ENCODE results near the gene GUK1. TPM values are rescaled to one million over a fixed set of nuclear protein-coding genes. Genes with fewer than 3 reads are reported as not detected.

Gene GUK1
- total RNA-seq, 4 donors from 2014 or later: 384 to 510 (median 421) TPM

DNA sequence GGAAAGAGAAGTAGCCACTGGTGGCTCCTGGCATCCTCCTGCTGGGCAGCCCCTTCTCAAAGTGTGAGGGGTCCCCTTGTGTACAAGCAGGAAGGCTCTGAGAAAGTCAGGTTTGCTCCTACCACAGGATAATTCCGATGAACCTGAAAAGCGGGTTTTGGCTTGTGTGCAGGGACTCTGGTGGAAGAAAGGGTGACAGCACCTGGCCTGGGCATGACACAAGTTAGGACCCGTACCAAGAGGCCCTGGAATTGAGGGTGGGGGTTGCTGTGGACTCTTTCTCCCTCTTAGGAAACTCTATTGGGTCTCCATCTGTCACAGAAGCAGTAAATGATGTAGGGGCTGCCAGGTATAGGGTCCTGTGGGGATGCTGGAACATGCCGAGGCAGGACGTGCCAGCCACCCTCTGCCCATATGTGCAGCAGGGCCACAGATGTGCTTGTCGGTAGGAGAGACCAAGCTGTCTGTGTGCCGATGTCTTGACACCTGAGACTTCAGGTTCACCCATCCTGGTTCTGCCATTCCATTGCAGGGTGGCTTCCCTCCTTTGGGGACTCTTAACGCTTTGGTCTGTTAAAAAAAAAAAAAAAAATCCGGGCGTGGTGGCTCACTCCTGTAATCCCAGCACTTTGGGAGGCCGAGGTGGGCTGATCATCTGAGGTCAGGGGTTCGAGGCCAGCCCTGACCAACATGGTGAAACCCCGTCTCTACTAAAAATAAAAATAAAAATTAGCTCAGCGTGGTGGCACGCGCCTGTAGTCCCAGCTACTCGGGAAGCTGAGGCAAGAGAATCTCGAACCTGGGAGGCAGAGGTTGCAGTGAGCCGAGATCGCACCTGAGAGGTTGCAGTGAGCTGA, 46.8 kb upstream of the GUK1 start:
- 83% methylated on average over 17 of the region's 20 CpGs for WGBS
- Histone ChIP-seq H3K4me3 (no peak overlapping the region), H3K27ac (peak overlapping the region; percentile 30), H3K36me3 (peaks cover 20% of the 10 kb centered on the region), H3K27me3 (no peaks in the 10 kb centered on the region), H3K4me1 (peaks cover 51% of the 10 kb centered on the region), H3K9me3 (peaks cover 3% of the 10 kb centered on the region)
- TF ChIP-seq EP300 (IDR thresholded peaks at IDR 0.05): no peak
- TF ChIP-seq POLR2AphosphoS5 (IDR thresholded peaks at IDR 0.05): no peak
- TF ChIP-seq, protein P1, sequence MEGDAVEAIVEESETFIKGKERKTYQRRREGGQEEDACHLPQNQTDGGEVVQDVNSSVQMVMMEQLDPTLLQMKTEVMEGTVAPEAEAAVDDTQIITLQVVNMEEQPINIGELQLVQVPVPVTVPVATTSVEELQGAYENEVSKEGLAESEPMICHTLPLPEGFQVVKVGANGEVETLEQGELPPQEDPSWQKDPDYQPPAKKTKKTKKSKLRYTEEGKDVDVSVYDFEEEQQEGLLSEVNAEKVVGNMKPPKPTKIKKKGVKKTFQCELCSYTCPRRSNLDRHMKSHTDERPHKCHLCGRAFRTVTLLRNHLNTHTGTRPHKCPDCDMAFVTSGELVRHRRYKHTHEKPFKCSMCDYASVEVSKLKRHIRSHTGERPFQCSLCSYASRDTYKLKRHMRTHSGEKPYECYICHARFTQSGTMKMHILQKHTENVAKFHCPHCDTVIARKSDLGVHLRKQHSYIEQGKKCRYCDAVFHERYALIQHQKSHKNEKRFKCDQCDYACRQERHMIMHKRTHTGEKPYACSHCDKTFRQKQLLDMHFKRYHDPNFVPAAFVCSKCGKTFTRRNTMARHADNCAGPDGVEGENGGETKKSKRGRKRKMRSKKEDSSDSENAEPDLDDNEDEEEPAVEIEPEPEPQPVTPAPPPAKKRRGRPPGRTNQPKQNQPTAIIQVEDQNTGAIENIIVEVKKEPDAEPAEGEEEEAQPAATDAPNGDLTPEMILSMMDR (IDR thresholded peaks at IDR 0.05): no peak
- no peak for TF ChIP-seq POLR2A (IDR thresholded peaks at IDR 0.05)
- peak in 1 of 2 donors; percentile 71 for DNase-seq (ENCODE audit: low spot score in 2 of 2)

DNA sequence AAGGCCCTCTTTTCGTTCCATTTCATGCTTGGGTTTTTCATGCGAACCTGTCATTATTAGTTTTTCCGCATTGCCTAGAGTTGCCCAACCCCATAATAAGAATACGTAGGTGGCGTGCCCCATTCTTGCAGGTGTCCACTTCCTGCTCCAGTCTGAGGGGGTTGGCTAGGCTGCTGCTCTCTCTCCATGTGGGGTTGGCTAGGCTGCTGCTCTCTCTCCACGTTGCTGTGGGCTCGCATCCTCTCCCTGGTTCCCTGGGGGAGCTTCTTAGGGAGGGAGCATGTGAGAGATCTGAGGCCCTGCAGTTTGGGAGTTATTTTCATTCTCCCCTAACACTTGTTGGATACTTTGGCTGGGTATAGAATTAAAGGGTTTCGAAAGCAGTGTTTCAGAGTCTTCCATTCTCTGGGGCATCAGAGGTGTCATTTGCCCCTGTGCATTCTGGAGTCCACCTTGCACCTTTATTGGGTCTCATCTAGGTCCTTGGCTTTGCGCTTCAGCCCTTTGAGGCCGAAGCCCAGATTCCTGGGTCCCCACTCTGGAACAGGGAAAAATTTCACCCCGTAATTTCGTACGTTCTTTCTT, 45.6 kb upstream of the GUK1 start:
- TF ChIP-seq POLR2AphosphoS5 (IDR thresholded peaks at IDR 0.05) (no peak), EP300 (IDR thresholded peaks at IDR 0.05) (no peak), POLR2A (IDR thresholded peaks at IDR 0.05) (no peak)
- TF ChIP-seq, protein P1 (IDR thresholded peaks at IDR 0.05): no peak

DNA sequence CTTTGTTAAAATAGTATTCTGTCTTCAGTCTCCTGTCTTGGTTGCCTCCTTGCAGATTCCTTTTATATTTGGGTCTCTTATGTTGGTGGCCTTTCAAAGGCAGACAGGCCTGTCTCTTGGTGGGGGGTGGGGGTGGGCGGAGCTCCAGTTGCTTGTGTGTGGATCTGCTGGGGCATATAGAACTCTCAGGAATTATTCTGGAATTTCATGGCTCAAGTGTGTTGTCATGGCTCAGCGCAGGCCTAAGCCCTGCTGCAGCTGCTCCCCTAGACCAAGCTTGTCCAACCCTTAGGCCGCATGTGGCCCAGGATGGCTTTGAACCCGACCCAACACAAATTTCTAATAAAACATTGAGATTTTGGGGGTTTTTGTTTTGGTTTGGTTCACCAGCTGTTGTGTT, 44.9 kb upstream of the GUK1 start:
- Histone ChIP-seq H3K9me3 (peaks cover 3% of the 10 kb centered on the region), H3K36me3 (peaks cover 39% of the 10 kb centered on the region), H3K27ac (no peak overlapping the region), H3K4me1 (peaks cover 36% of the 10 kb centered on the region), H3K4me3 (no peak overlapping the region), H3K27me3 (no peaks in the 10 kb centered on the region)
- peak; percentile 26 to 32 for DNase-seq (ENCODE audit: low spot score in 2 of 2)
- TF ChIP-seq POLR2AphosphoS5 (IDR thresholded peaks at IDR 0.05): no peak
- no peak for TF ChIP-seq POLR2A (IDR thresholded peaks at IDR 0.05)
- TF ChIP-seq, protein P1 (IDR thresholded peaks at IDR 0.05): no peak
- no peak for TF ChIP-seq EP300 (IDR thresholded peaks at IDR 0.05)
- 96% methylated on average over 3 of the region's 4 CpGs for WGBS

More for the DNA sequence above, 45.6 kb upstream of the GUK1 start:
- peaks cover 42% of the 10 kb centered on the region for H3K4me1 ChIP-seq
- no peaks in the 10 kb centered on the region for H3K27me3 ChIP-seq
- H3K36me3 ChIP-seq: peaks cover 33% of the 10 kb centered on the region
- peaks cover 3% of the 10 kb centered on the region for H3K9me3 ChIP-seq
- 94% methylated on average over 13 of the region's 13 CpGs for WGBS
- H3K27ac ChIP-seq: no peak overlapping the region
- DNase-seq (ENCODE audit: low spot score in 2 of 2): peak; percentile 34 to 54
- no peak overlapping the region for H3K4me3 ChIP-seq

DNA sequence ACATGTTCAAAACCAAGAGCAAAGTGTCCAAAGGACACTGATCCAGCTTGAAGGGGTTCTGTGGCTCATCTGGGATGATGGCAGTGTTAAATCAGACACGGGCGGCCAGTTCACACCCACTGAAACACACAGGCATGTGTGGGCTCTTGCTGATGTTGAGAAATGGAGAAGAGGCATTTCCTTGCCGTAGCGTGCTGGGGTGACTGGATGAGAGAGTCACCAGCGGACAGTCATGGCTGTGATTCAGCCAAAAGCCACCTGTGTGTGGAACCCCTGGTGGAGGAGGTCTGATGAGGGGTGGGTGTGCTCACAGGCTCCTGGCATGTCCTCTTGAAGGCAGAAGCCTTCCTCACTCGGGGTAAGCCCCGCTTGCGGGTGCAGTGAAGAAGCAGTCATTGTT, 44.1 kb upstream of the GUK1 start:
- peaks cover 31% of the 10 kb centered on the region for H3K4me1 ChIP-seq
- peaks cover 41% of the 10 kb centered on the region for H3K36me3 ChIP-seq

More for the DNA sequence above, 44.1 kb upstream of the GUK1 start:
- peak; percentile 43 to 44 for DNase-seq (ENCODE audit: low spot score in 2 of 2)
- no peak for TF ChIP-seq POLR2AphosphoS5 (IDR thresholded peaks at IDR 0.05)
- TF ChIP-seq, protein P1 (IDR thresholded peaks at IDR 0.05): no peak
- no peak for TF ChIP-seq POLR2A (IDR thresholded peaks at IDR 0.05)
- no peak for TF ChIP-seq EP300 (IDR thresholded peaks at IDR 0.05)
- H3K9me3 ChIP-seq: peaks cover 3% of the 10 kb centered on the region
- H3K27me3 ChIP-seq: no peaks in the 10 kb centered on the region
- no peak overlapping the region for H3K4me3 ChIP-seq
- no peak overlapping the region for H3K27ac ChIP-seq
- WGBS: 88% methylated on average over 7 of the region's 8 CpGs

All from suprapubic skin (tissue), 4 donors.